ENCODE measurements around the gene HPS4.

HPS4 gene

GRCh38 chr22:26466196-26466595 is 17.4 kb downstream of the HPS4 start:
- no CpG with 5 or more reads among the region's 5 CpGs for WGBS (ENCODE audit: insufficient coverage, insufficient read length)
- Histone ChIP-seq H3K9me3 (ENCODE audit: control insufficient read depth, insufficient read depth, low read length) (no peaks in the 10 kb centered on the region), H3K4me3 (ENCODE audit: low read length) (no peak overlapping the region), H3K4me1 (ENCODE audit: control insufficient read depth, insufficient read depth, low read length) (no peaks in the 10 kb centered on the region), H3K27ac (ENCODE audit: low read length) (no peak overlapping the region), H3K27me3 (ENCODE audit: control insufficient read depth, insufficient read depth, low read length) (no peaks in the 10 kb centered on the region), H3K36me3 (ENCODE audit: control insufficient read depth, insufficient read depth, low read length) (peaks cover 41% of the 10 kb centered on the region; the same call in 1 of the 2 replicates)
- no peak for DNase-seq (ENCODE audit: low read depth, low spot score)

GRCh38 chr22:26464312-26464711 is 19.3 kb downstream of the HPS4 start:
- no peaks in the 10 kb centered on the region for H3K9me3 ChIP-seq (ENCODE audit: control insufficient read depth, insufficient read depth, low read length)
- no peaks in the 10 kb centered on the region for H3K4me1 ChIP-seq (ENCODE audit: control insufficient read depth, insufficient read depth, low read length)
- no peak overlapping the region for H3K4me3 ChIP-seq (ENCODE audit: low read length)
- no peak for DNase-seq (ENCODE audit: low read depth, low spot score)
- WGBS (ENCODE audit: insufficient coverage, insufficient read length), result no CpG with 5 or more reads among the region's 7 CpGs
- peaks cover 34% of the 10 kb centered on the region; the same call in 1 of the 2 replicates for H3K36me3 ChIP-seq (ENCODE audit: control insufficient read depth, insufficient read depth, low read length)
- H3K27ac ChIP-seq (ENCODE audit: low read length), result no peak overlapping the region
- no peaks in the 10 kb centered on the region for H3K27me3 ChIP-seq (ENCODE audit: control insufficient read depth, insufficient read depth, low read length)

GRCh38 chr22:26463688-26464087 is 19.9 kb downstream of the HPS4 start:
- Histone ChIP-seq H3K27ac (ENCODE audit: low read length) (no peak overlapping the region), H3K9me3 (ENCODE audit: control insufficient read depth, insufficient read depth, low read length) (no peaks in the 10 kb centered on the region), H3K36me3 (ENCODE audit: control insufficient read depth, insufficient read depth, low read length) (peaks cover 34% of the 10 kb centered on the region; the same call in 1 of the 2 replicates), H3K4me3 (ENCODE audit: low read length) (no peak overlapping the region), H3K27me3 (ENCODE audit: control insufficient read depth, insufficient read depth, low read length) (no peaks in the 10 kb centered on the region), H3K4me1 (ENCODE audit: control insufficient read depth, insufficient read depth, low read length) (no peaks in the 10 kb centered on the region)
- WGBS (ENCODE audit: insufficient coverage, insufficient read length), result no CpG with 5 or more reads among the region's 9 CpGs
- no peak for DNase-seq (ENCODE audit: low read depth, low spot score)

GRCh38 chr22:26463101-26463661 is 20.4 kb downstream of the HPS4 start:
- peaks cover 32% of the 10 kb centered on the region; the same call in 1 of the 2 replicates for H3K36me3 ChIP-seq (ENCODE audit: control insufficient read depth, insufficient read depth, low read length)
- no CpG with 5 or more reads among the region's 10 CpGs for WGBS (ENCODE audit: insufficient coverage, insufficient read length)

GRCh38 chr22:26462641-26463040 is 20.9 kb downstream of the HPS4 start:
- no peaks in the 10 kb centered on the region for H3K27me3 ChIP-seq (ENCODE audit: control insufficient read depth, insufficient read depth, low read length)
- no peak for DNase-seq (ENCODE audit: low read depth, low spot score)
- H3K27ac ChIP-seq (ENCODE audit: low read length), result no peak overlapping the region
- H3K4me3 ChIP-seq (ENCODE audit: low read length), result no peak overlapping the region
- no peaks in the 10 kb centered on the region for H3K9me3 ChIP-seq (ENCODE audit: control insufficient read depth, insufficient read depth, low read length)
- H3K4me1 ChIP-seq (ENCODE audit: control insufficient read depth, insufficient read depth, low read length), result no peaks in the 10 kb centered on the region
- no CpG with 5 or more reads among the region's 3 CpGs for WGBS (ENCODE audit: insufficient coverage, insufficient read length)
- H3K36me3 ChIP-seq (ENCODE audit: control insufficient read depth, insufficient read depth, low read length), result peaks cover 37% of the 10 kb centered on the region

More at GRCh38 chr22:26463101-26463661, 20.4 kb downstream of the HPS4 start:
- Histone ChIP-seq H3K27me3 (ENCODE audit: control insufficient read depth, insufficient read depth, low read length) (no peaks in the 10 kb centered on the region), H3K4me3 (ENCODE audit: low read length) (no peak overlapping the region), H3K27ac (ENCODE audit: low read length) (no peak overlapping the region), H3K9me3 (ENCODE audit: control insufficient read depth, insufficient read depth, low read length) (no peaks in the 10 kb centered on the region), H3K4me1 (ENCODE audit: control insufficient read depth, insufficient read depth, low read length) (no peaks in the 10 kb centered on the region)
- no peak for DNase-seq (ENCODE audit: low read depth, low spot score)

- H3K9me3 ChIP-seq (ENCODE audit: control insufficient read depth, insufficient read depth, low read length), result no peaks in the 10 kb centered on the region
- H3K27me3 ChIP-seq (ENCODE audit: control insufficient read depth, insufficient read depth, low read length), result no peaks in the 10 kb centered on the region
- WGBS (ENCODE audit: insufficient coverage, insufficient read length), result no CpG with 5 or more reads among the region's 5 CpGs
- no peak overlapping the region for H3K27ac ChIP-seq (ENCODE audit: low read length)
- H3K36me3 ChIP-seq (ENCODE audit: control insufficient read depth, insufficient read depth, low read length), result peaks cover 41% of the 10 kb centered on the region
- DNase-seq (ENCODE audit: low read depth, low spot score), result no peak
- no peaks in the 10 kb centered on the region for H3K4me1 ChIP-seq (ENCODE audit: control insufficient read depth, insufficient read depth, low read length)
- no peak overlapping the region for H3K4me3 ChIP-seq (ENCODE audit: low read length)
These were observed 21.5 kb downstream of the HPS4 start for GRCh38 chr22:26462051-26462450.

GRCh38 chr22:26461188-26461810 is 22.3 kb downstream of the HPS4 start:
- WGBS (ENCODE audit: insufficient coverage, insufficient read length), result no CpG with 5 or more reads among the region's 3 CpGs
- Histone ChIP-seq H3K4me1 (ENCODE audit: control insufficient read depth, insufficient read depth, low read length) (no peaks in the 10 kb centered on the region), H3K9me3 (ENCODE audit: control insufficient read depth, insufficient read depth, low read length) (no peaks in the 10 kb centered on the region), H3K27ac (ENCODE audit: low read length) (no peak overlapping the region), H3K4me3 (ENCODE audit: low read length) (no peak overlapping the region), H3K27me3 (ENCODE audit: control insufficient read depth, insufficient read depth, low read length) (no peaks in the 10 kb centered on the region), H3K36me3 (ENCODE audit: control insufficient read depth, insufficient read depth, low read length) (peaks cover 41% of the 10 kb centered on the region)
- DNase-seq (ENCODE audit: low read depth, low spot score), result peak; percentile 52

GRCh38 chr22:26460202-26460601 is 23.4 kb downstream of the HPS4 start:
- no CpG with 5 or more reads among the region's 6 CpGs for WGBS (ENCODE audit: insufficient coverage, insufficient read length)
- no peak for DNase-seq (ENCODE audit: low read depth, low spot score)
- Histone ChIP-seq H3K36me3 (ENCODE audit: control insufficient read depth, insufficient read depth, low read length) (peaks cover 31% of the 10 kb centered on the region), H3K9me3 (ENCODE audit: control insufficient read depth, insufficient read depth, low read length) (no peaks in the 10 kb centered on the region), H3K4me1 (ENCODE audit: control insufficient read depth, insufficient read depth, low read length) (no peaks in the 10 kb centered on the region), H3K4me3 (ENCODE audit: low read length) (no peak overlapping the region), H3K27me3 (ENCODE audit: control insufficient read depth, insufficient read depth, low read length) (no peaks in the 10 kb centered on the region), H3K27ac (ENCODE audit: low read length) (no peak overlapping the region)

- DNase-seq (ENCODE audit: low read depth, low spot score), result no peak
- Histone ChIP-seq H3K36me3 (ENCODE audit: control insufficient read depth, insufficient read depth, low read length) (peaks cover 15% of the 10 kb centered on the region), H3K4me3 (ENCODE audit: low read length) (no peak overlapping the region), H3K9me3 (ENCODE audit: control insufficient read depth, insufficient read depth, low read length) (no peaks in the 10 kb centered on the region), H3K4me1 (ENCODE audit: control insufficient read depth, insufficient read depth, low read length) (no peaks in the 10 kb centered on the region), H3K27ac (ENCODE audit: low read length) (no peak overlapping the region), H3K27me3 (ENCODE audit: control insufficient read depth, insufficient read depth, low read length) (no peaks in the 10 kb centered on the region)
- WGBS (ENCODE audit: insufficient coverage, insufficient read length), result no CpG with 5 or more reads among the region's 26 CpGs
These were observed 25.8 kb downstream of the HPS4 start for GRCh38 chr22:26457661-26458272.

- H3K9me3 ChIP-seq (ENCODE audit: control insufficient read depth, insufficient read depth, low read length), result no peaks in the 10 kb centered on the region
- H3K36me3 ChIP-seq (ENCODE audit: control insufficient read depth, insufficient read depth, low read length), result peaks cover 21% of the 10 kb centered on the region
- no peaks in the 10 kb centered on the region for H3K4me1 ChIP-seq (ENCODE audit: control insufficient read depth, insufficient read depth, low read length)
- no peak overlapping the region for H3K4me3 ChIP-seq (ENCODE audit: low read length)
- H3K27ac ChIP-seq (ENCODE audit: low read length), result no peak overlapping the region
- WGBS (ENCODE audit: insufficient coverage, insufficient read length), result no CpG with 5 or more reads among the region's 5 CpGs
- no peak for DNase-seq (ENCODE audit: low read depth, low spot score)
- H3K27me3 ChIP-seq (ENCODE audit: control insufficient read depth, insufficient read depth, low read length), result no peaks in the 10 kb centered on the region
These were observed 29.6 kb downstream of the HPS4 start for GRCh38 chr22:26453812-26454500.

All from iPS DF 6.9 (cell line).